H1 (cell line): ENCODE data around the gene TGFB2. TPM values are rescaled to one million over a fixed set of nuclear protein-coding genes. Genes with fewer than 3 reads are reported as not detected.

Experiments
- CTCF ChIA-PET: fragments of 300-600 bp; sonication (Branson Sonifier 250); formaldehyde crosslinking; loops from one replicate; lab custom pipeline; 2021; ENCODE audit not compliant: partially characterized antibody; lab: Charles Lee
- POLR2A ChIA-PET: fragments of 300-600 bp; sonication (Branson Sonifier 250); formaldehyde crosslinking; loops from one replicate; lab custom pipeline; 2021; ENCODE audit warnings: inconsistent platforms; ENCODE audit not compliant: partially characterized antibody; lab: Charles Lee
- DNase-seq, 2 experiments: peaks; one replicate each; pipeline versions ENCODE4 v3.0.0 to v3.0.0-alpha.2; 2010 to 2022; ENCODE audit warnings: low spot score in 2 of 2, low read depth in 1 of 2, mixed read lengths in 1 of 2
- FAIRE-seq: peaks from 2 replicates; lab custom pipeline; 2011; peaks lifted over from hg19 to GRCh38; lab: Jason Lieb, UNC
- H2AFZ ChIP-seq: 2 replicates; pipeline ENCODE4 v1.8.1; 2012; ENCODE audit warnings: low read length, inconsistent platforms
- H2AK5ac ChIP-seq: 2 replicates; pipeline ENCODE4 v1.6.1; 2013; ENCODE audit warnings: low read depth, low read length
- H2BK120ac ChIP-seq: replicated peaks from 2 replicates; pipeline ENCODE3; 2013; ENCODE audit warnings: low read depth, low read length, inconsistent platforms
- H2BK12ac ChIP-seq: 2 replicates; pipeline ENCODE4 v1.6.1; 2013; ENCODE audit warnings: low read depth, low read length
- H2BK15ac ChIP-seq: 2 replicates; pipeline ENCODE4 v1.6.1; 2013; ENCODE audit warnings: low read length
- H2BK20ac ChIP-seq: 2 replicates; pipeline ENCODE4 v1.6.1; 2013; ENCODE audit warnings: low read length
- H2BK5ac ChIP-seq: 2 replicates; pipeline ENCODE4 v1.6.1; 2013; ENCODE audit warnings: low read depth, low read length
- H3K14ac ChIP-seq: 2 replicates; pipeline ENCODE4 v1.6.1; 2013; ENCODE audit warnings: inconsistent platforms; ENCODE audit not compliant: insufficient read length
- H3K18ac ChIP-seq: 2 replicates; pipeline ENCODE4 v1.6.1; 2013; ENCODE audit warnings: low read length; ENCODE audit errors: extremely low read depth
- H3K23ac ChIP-seq: 2 replicates; pipeline ENCODE4 v1.6.1; 2013; ENCODE audit warnings: inconsistent platforms; ENCODE audit not compliant: insufficient read length
- H3K23me2 ChIP-seq: 2 replicates; pipeline ENCODE4 v1.6.1; 2013; ENCODE audit warnings: low read depth, low read length
- H3K27ac ChIP-seq: 2 replicates; pipeline ENCODE4 v1.6.1; 2011; ENCODE audit warnings: low read depth, low read length, inconsistent platforms
- H3K27me3 ChIP-seq, 4 experiments: replicated peaks in 1 of 4; 1 replicate in 1 of 4; 2 replicates in 3 of 4; pipeline versions ENCODE4 v1.6.1 to v1.8.1; 2011 to 2013; ENCODE audit warnings: low read length in 3 of 4, mild to moderate bottlenecking in 3 of 4, inconsistent platforms in 2 of 4, mixed read lengths in 2 of 4, moderate library complexity in 1 of 4; ENCODE audit not compliant: control insufficient read depth in 3 of 4, insufficient read depth in 3 of 4; ENCODE audit errors: extremely low read depth in 1 of 4
- H3K36me3 ChIP-seq, 4 experiments: 2 replicates each; pipeline versions ENCODE4 v1.6.1 to v1.8.1; 2011 to 2013; ENCODE audit warnings: mild to moderate bottlenecking in 4 of 4, low read length in 3 of 4, moderate library complexity in 2 of 4, control low read depth in 1 of 4, inconsistent platforms in 1 of 4; ENCODE audit not compliant: insufficient read depth in 4 of 4, control insufficient read depth in 2 of 4
- H3K4ac ChIP-seq: replicated peaks from 2 replicates; pipeline ENCODE3; 2013; ENCODE audit warnings: low read length, low read depth, mixed read lengths, inconsistent platforms; ENCODE audit not compliant: insufficient read length
- H3K4me1 ChIP-seq, 4 experiments: replicated peaks in 1 of 4; 1 replicate in 1 of 4; 2 replicates in 3 of 4; pipeline versions ENCODE4 v1.6.1 to v1.8.1; 2011 to 2013; ENCODE audit warnings: low read length in 3 of 4, inconsistent platforms in 2 of 4, mixed read lengths in 1 of 4; ENCODE audit not compliant: insufficient read depth in 4 of 4, control insufficient read depth in 3 of 4
- H3K4me2 ChIP-seq, 2 experiments: 2 replicates each; pipeline versions ENCODE4 v1.6.1 to v1.8.1; 2011 to 2013; ENCODE audit warnings: low read depth in 2 of 2, low read length in 2 of 2, control low read depth in 1 of 2, inconsistent platforms in 1 of 2, mild to moderate bottlenecking in 1 of 2; ENCODE audit not compliant: insufficient read depth in 1 of 2
- H3K4me3 ChIP-seq, 4 experiments: fragments of 200-600, 300-600 bp in 1 of 4; sonication (generic), shearing (Covaris generic), sonication (Bioruptor Twin) in 1 of 4; 2 replicates each; pipeline versions ENCODE4 v1.5.1 to v1.8.1; 2011 to 2016; ENCODE audit warnings: low read length in 4 of 4, low read depth in 3 of 4, control low read depth in 2 of 4, inconsistent platforms in 2 of 4, mild to moderate bottlenecking in 2 of 4, mixed read lengths in 1 of 4, moderate library complexity in 1 of 4; ENCODE audit not compliant: insufficient read depth in 2 of 4; ENCODE audit errors: extremely low read depth in 1 of 4
- H3K56ac ChIP-seq: replicated peaks from 2 replicates; pipeline ENCODE3; 2013; ENCODE audit warnings: low read depth, mild to moderate bottlenecking, mixed read lengths, low read length, inconsistent platforms; ENCODE audit not compliant: insufficient read length
- H3K79me1 ChIP-seq: 2 replicates; pipeline ENCODE4 v1.6.1; 2013; ENCODE audit warnings: low read depth, low read length, control low read depth
- H3K79me2 ChIP-seq, 2 experiments: 2 replicates each; pipeline versions ENCODE4 v1.6.1 to v1.8.1; 2012 to 2013; ENCODE audit warnings: low read length in 2 of 2, mild to moderate bottlenecking in 2 of 2, inconsistent platforms in 1 of 2; ENCODE audit not compliant: insufficient read depth in 2 of 2, control insufficient read depth in 1 of 2
- H3K9ac ChIP-seq, 4 experiments: replicated peaks in 1 of 4; 1 replicate in 1 of 4; 2 replicates in 3 of 4; pipeline versions ENCODE4 v1.6.1 to v1.8.1; 2011 to 2013; ENCODE audit warnings: low read depth in 3 of 4, low read length in 3 of 4, control low read depth in 2 of 4, mild to moderate bottlenecking in 2 of 4, moderate library complexity in 2 of 4, inconsistent platforms in 1 of 4; ENCODE audit errors: extremely low read depth in 1 of 4
- H3K9me3 ChIP-seq, 2 experiments: 2 replicates each; pipeline versions ENCODE4 v1.6.1 to v1.8.1; 2012 to 2013; ENCODE audit warnings: mild to moderate bottlenecking in 2 of 2, moderate library complexity in 2 of 2, control low read depth in 1 of 2, inconsistent platforms in 1 of 2, low read depth in 1 of 2, low read length in 1 of 2, mixed read lengths in 1 of 2; ENCODE audit not compliant: insufficient read depth in 2 of 2
- H4K20me1 ChIP-seq, 2 experiments: replicated peaks in 1 of 2; 2 replicates each; pipeline versions ENCODE3 to v1.8.1; 2011 to 2013; ENCODE audit warnings: inconsistent platforms in 2 of 2, low read length in 2 of 2, mild to moderate bottlenecking in 1 of 2; ENCODE audit not compliant: insufficient read depth in 2 of 2, control insufficient read depth in 1 of 2
- H4K5ac ChIP-seq: 2 replicates; pipeline ENCODE4 v1.6.1; 2013; ENCODE audit warnings: low read length, low read depth, mixed read lengths, inconsistent platforms; ENCODE audit not compliant: insufficient read length
- H4K8ac ChIP-seq: 2 replicates; pipeline ENCODE4 v1.8.0; 2013; ENCODE audit warnings: mild to moderate bottlenecking, moderate library complexity, low read length, inconsistent platforms; ENCODE audit not compliant: insufficient read depth; ENCODE audit errors: extremely low read depth
- H4K91ac ChIP-seq: replicated peaks from 2 replicates; pipeline ENCODE3; 2013; ENCODE audit warnings: low read length, mixed read lengths, inconsistent platforms; ENCODE audit not compliant: insufficient read length
- NANOG ChIP-seq: IDR thresholded peaks from 2 replicates; pipeline ENCODE4 v1.6.1; 2011; ENCODE audit warnings: low read length, low read depth, mild to moderate bottlenecking, inconsistent platforms; ENCODE audit not compliant: insufficient read depth, poor library complexity, severe bottlenecking
- SP4 ChIP-seq: IDR thresholded peaks from 2 replicates; pipeline ENCODE4 v1.6.1; 2012; ENCODE audit warnings: low read length, inconsistent platforms
- TBP ChIP-seq: IDR thresholded peaks from 2 replicates; pipeline ENCODE4 v1.6.1; 2011; ENCODE audit warnings: low read depth, low read length, improper control_type of control experiment
- TCF12 ChIP-seq: IDR thresholded peaks from 2 replicates; pipeline ENCODE4 v1.6.1; 2011; ENCODE audit warnings: low read depth, mild to moderate bottlenecking, low read length
- WGBS, 2 experiments: shearing (Covaris generic) in 1 of 2; methylation state at CpG; one replicate each; pipeline versions ENCODE4 v1.1.6 to v1.1.7; 2013 to 2015; ENCODE audit warnings: low lambda C conversion rate in 2 of 2, mixed read lengths in 2 of 2, inconsistent platforms in 1 of 2, low coverage in 1 of 2, missing lambda C conversion rate in 1 of 2; ENCODE audit not compliant: insufficient replicate concordance in 2 of 2, insufficient coverage in 1 of 2, insufficient read length in 1 of 2; ENCODE audit errors: extremely low coverage in 1 of 2, missing lambda C conversion rate in 1 of 2; 5-methylcytosine and 5-hydroxymethylcytosine counted together
- polyA plus RNA-seq, 7 experiments: library from polyadenylated mRNA; depleted of rRNA in 3 of 7; stranded (reverse) in 5 of 7; unstranded in 2 of 7; fragments of >200 nt in 5 of 7; fragments of 200-250 nt in 2 of 7; gene quantifications; 1 replicate in 5 of 7; 2 replicates in 1 of 7; 4 replicates in 1 of 7; pipeline versions ENCODE4 v1.2.1 to v1.2.3, GENCODE V29; 2011 to 2013; ENCODE audit warnings: missing spikeins in 2 of 7, mixed read lengths in 2 of 7
- total RNA-seq: library from RNA; stranded (reverse); fragmentation: NEBNext Ultra II Directional; extraction: Animal tissue kit (Norgen Biotek cat#: 25700); gene quantifications from 2 replicates; pipeline ENCODE4 v1.2.1, GENCODE V29; 2021
- TF ChIP-seq, protein P1 (sequence below): IDR thresholded peaks from 2 replicates; pipeline ENCODE4 v1.6.1; 2012; ENCODE audit warnings: inconsistent platforms

Gene TGFB2
- total and polyA plus RNA-seq, 2 of the 8 experiments (the other 6 are each of a cell fraction or from before 2014, with no cell fraction given), result 0.26 to 0.84 TPM

DNA sequence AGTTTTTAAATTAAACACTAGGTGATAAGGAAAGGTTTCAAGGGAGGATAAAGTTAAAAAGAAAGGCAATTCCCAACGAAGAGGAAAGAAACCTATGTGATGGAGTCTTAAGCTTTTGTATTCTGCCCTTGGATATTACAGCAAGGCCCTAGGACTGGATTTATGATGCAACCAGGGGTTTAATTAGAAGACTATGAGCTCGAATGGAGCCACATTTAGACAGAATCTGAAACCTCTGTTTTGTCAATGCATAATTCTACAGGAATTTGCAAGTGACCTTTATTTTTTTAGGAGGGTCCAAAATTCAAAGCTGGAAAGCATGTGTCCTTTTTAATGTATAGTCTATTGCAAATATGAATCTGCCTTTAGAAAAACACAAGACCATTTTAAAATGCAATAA lies 37.9 kb downstream of the TGFB2 start:
- Histone ChIP-seq H2AFZ (no peak overlapping the region), H3K27ac (no peak overlapping the region), H2BK5ac (no peak overlapping the region), H3K56ac (no peak overlapping the region), H3K9me3 (no peaks in the 10 kb centered on the region), H3K9ac (no peak overlapping the region), H3K27me3 (no peaks in the 10 kb centered on the region), H4K5ac (no peak overlapping the region), H3K4me2 (no peak overlapping the region), H2BK20ac (no peak overlapping the region), H2BK12ac (no peak overlapping the region), H4K8ac (no peak overlapping the region), H3K79me1 (no peaks in the 10 kb centered on the region), H3K14ac (no peak overlapping the region), H3K79me2 (no peaks in the 10 kb centered on the region), H2AK5ac (no peak overlapping the region), H3K23ac (no peak overlapping the region), H2BK15ac (no peak overlapping the region), H3K4me3 (no peak overlapping the region), H3K4ac (no peak overlapping the region), H3K36me3 (no peaks in the 10 kb centered on the region), H3K4me1 (no peaks in the 10 kb centered on the region), H2BK120ac (no peak overlapping the region), H4K20me1 (no peaks in the 10 kb centered on the region), H3K23me2 (no peaks in the 10 kb centered on the region), H3K18ac (no peak overlapping the region), H4K91ac (no peak overlapping the region)
- FAIRE-seq (no peak), DNase-seq (no peak)
- CTCF ChIA-PET, result interaction anchor here (0.7 to 1.3 kb wide), 2 partner anchors 15 to 17 kb away, joined by 3 read pairs; no protein-coding TSS in a partner anchor
- TF ChIP-seq NANOG, result no peak
- TF ChIP-seq, protein P1, sequence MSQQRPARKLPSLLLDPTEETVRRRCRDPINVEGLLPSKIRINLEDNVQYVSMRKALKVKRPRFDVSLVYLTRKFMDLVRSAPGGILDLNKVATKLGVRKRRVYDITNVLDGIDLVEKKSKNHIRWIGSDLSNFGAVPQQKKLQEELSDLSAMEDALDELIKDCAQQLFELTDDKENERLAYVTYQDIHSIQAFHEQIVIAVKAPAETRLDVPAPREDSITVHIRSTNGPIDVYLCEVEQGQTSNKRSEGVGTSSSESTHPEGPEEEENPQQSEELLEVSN, result no peak
- TF ChIP-seq SP4, result no peak
- TF ChIP-seq TBP, result no peak
- no peak for TF ChIP-seq TCF12
- POLR2A ChIA-PET, result interaction anchor here (0.6 kb wide), 1 partner anchor 585 kb away, joined by 3 read pairs; no protein-coding TSS in a partner anchor
- WGBS, 2 experiments, result 77% methylated on average over 2 of the region's 2 CpGs; no CpG with 5 or more reads in 1 of the 2 experiments
